Germinal center (tissue), 1 donor: ENCODE results near the gene CCDC177.
"Not testable (repeated sequence)": the region's sequence is repeated elsewhere in the genome, so short reads cannot be mapped to it uniquely, and the experiment has no call there.

Experiments used
- DNase-seq: peaks from one replicate; pipeline ENCODE4 v3.0.0; 2012; ENCODE audit warnings: mixed read lengths, low spot score

The CCDC177 gene

GRCh38 chr14:69599431-69599830, 24.8 kb upstream of the CCDC177 start:
- DNase-seq, result not testable (repeated sequence)

- DNase-seq, result no peak
These were observed 20.7 kb upstream of the CCDC177 start for GRCh38 chr14:69595336-69595735.

GRCh38 chr14:69594846-69595245, 20.2 kb upstream of the CCDC177 start:
- no peak for DNase-seq

DNA sequence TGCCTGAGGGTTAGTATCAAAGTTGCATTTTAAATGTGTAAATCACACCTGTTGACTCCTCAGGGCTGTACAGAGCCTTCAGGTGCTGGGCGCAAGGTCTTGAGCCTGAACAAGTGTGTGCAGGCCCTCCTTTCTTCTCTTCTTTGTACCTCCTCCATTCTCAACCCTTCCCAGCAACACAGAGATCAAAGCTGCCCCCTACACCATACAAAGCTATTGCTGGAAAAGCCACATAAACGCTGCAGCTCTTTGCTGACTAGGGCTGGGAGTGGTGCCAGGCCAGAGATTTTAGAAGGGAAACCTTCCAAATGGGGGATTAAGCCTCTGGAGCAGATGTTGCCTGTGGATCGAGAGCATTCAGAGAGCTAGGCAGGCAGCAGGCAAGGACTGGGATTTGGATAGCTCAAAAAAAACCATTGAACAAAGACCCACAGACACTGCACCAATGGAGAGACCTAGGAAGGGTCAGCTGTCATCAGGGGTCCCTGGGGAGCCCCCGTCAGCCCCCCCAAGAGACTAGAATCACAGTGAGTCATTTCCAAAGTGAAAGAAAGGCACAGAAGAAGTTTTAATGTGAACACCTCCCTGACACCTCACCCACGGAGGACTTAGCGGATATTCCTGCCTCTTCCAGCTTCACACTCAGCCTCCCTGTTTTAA, 18.5 kb upstream of the CCDC177 start:
- no peak for DNase-seq

DNA sequence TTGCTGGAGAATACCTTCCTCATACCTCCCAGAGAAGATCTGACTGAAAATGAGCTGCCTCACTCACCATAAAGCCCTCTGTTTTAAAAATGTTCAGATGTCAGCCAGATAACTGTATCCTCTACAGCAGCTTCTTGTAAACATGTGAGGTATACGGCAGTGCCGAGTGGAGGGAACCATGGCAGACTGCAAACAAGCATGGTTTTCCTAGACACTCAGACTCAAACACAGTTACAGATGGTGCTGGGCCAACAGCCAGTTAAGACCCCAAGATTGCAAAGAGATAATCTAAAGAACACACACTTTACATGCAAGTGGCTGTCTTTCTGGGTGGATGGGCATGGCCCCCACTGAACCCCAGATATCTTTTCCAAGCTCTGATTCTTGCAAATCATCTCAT, 16.6 kb upstream of the CCDC177 start:
- no peak for DNase-seq

DNA sequence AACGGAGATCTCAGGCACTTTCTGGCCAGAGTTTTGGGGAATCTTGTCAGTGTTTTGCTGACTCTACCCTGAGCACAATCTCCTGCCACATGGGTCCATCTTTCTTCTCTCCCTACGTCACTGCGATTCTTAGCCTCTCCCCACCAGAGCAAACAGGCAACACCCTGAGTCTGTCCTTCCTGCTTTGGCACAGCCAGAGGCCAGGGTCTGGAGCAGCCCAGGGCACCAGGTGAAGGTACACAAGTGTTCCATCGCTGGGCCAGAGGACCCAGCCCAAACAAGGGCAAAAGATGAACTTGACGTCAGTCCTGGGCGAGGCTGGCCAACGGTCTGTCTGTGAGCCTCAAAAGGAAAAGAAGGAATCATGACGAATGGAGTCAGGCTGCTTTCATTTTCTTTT, 12.7 kb upstream of the CCDC177 start:
- DNase-seq, result no peak

DNA sequence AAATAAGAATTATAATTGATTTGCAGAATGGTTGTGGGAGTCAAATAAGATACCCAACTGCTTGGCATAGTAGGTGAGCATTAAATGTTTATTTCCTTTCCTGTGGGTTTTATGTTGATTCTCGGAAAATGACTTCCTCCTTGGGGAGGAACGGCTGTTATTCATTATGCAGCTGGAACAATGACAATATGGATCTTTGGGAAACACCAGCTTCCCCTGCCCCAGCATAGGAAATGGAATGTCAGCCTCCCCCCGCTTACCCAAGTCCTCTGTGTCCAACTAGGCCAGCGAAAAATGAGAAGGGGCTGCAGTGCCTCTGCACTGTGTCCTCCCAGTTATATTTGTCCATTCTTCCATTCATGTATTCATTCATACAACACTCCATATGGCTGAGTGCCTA, 11.7 kb upstream of the CCDC177 start:
- no peak for DNase-seq

GRCh38 chr14:69584389-69584788, 9.7 kb upstream of the CCDC177 start:
- no peak for DNase-seq

DNA sequence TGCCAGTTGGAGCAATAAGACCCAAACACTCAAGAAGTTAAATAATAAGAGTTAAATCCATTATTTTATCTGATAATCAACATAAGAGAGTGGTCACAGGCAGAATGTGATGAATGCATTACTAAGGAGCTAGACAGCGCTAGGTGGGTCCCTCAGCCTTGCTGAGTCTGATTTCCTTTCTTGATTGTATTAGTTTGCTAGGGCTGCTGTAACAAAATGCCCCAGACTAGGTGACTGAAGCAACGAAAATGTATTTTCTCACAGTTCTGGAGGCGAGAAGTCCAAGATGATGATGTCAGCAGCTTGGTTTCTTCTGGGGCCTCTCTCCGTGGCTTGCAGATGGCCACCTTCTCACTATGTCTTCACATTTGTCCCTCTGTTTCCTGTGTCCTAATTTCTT, 8.2 kb upstream of the CCDC177 start:
- no peak for DNase-seq

DNA sequence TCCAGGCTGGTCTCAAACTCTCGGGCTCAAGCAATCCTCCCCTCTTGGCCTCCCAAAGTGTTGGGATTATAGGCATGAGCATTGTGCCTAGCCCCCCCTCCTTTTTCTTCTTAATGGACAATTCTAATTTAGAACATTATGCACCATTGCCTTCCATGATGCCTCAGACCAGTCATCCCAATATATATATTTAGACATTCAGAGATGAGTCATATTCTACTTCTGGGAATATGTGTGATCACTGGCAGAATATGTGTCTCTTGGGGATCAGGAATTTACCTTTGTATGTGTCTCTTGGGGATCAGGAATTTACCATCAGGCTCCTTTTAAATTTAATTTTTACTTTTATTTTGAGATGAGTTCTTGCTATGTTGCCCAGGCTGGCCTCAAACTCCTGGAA, 7.5 kb upstream of the CCDC177 start:
- no peak for DNase-seq

DNA sequence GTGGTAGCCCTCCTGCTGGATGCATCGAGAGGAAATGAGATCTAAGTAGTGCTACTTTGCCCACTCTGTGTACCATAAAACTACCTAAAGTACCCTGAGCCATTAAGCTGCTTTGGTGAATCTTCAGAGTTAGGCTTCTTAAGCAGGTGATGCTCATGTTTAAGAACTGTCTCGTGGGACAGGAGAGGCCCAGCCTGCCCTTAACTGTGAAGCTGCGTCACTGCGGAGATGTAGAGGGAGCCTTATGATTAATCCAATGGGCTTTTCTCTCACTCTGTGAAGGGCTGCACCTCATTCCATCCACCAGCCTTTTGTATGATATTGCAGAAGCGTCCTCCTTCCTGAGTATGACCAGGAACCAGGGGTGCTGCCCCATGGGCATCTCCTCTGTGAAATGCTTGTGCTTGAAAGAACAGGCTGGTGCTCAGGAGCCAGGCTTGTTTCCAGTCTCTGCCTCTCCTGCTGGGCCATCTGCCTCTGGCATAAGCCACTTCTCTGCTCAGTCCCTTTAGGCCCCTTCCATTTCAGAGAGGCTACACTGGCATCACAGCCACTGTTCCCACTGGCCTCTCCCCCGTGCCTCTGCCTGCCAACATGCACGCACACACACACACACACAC, 6.8 kb upstream of the CCDC177 start:
- no peak for DNase-seq

DNA sequence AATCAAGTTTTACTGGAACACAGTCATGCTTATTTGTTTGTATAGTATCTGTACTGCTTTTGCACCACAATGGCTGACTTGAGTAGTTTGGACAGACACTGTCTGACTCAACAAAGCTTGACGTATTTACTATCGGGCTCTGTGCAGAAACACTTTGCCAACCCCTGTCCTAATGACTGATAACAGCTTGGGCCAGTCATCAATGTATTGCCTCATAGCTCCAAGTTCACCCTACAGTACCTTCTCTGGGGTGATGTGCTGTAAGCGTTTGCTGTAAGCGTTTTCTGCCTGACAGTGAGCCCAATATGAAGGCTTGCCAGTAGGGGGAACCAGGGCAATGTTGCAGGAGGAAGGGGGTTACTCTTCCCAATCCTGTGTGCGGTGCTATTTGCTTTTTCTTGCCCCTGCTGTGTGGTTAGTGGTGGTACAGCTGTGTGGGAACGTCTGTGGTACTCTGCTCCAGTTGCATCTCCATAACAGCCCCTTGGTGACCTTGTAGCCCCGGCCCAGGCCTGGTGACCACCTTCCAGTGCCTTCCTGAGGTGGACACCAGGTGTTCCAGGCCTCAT, 5.4 kb upstream of the CCDC177 start:
- DNase-seq, result peak; percentile 44

- DNase-seq, result no peak
These were observed 4.8 kb upstream of the CCDC177 start for GRCh38 chr14:69579476-69579875.

GRCh38 chr14:69574954-69575295, 254 bp upstream of the CCDC177 start:
- DNase-seq, result no peak

DNA sequence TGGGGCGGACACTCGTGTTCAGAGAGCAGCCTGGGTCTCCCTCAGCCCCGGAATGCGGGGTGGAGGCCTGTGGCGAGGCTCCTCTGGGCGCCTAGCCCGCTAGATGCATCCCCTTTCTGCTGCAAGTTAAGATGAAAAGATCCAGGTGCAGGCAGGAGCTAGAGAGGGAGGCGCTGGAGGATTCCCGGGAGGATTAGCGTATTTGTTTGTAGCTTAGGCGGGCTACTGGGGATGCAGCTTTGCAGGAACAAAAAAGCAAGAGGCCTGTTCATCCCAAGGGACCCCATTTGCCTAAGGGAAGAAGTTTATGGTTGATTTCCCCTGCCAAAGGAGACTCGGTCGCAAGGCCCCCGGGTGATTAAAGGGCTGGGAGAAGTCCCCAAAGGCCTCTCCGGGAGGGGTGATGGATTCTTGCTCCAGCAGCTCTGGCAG, 824 bp downstream of the CCDC177 start:
- DNase-seq, result no peak

DNA sequence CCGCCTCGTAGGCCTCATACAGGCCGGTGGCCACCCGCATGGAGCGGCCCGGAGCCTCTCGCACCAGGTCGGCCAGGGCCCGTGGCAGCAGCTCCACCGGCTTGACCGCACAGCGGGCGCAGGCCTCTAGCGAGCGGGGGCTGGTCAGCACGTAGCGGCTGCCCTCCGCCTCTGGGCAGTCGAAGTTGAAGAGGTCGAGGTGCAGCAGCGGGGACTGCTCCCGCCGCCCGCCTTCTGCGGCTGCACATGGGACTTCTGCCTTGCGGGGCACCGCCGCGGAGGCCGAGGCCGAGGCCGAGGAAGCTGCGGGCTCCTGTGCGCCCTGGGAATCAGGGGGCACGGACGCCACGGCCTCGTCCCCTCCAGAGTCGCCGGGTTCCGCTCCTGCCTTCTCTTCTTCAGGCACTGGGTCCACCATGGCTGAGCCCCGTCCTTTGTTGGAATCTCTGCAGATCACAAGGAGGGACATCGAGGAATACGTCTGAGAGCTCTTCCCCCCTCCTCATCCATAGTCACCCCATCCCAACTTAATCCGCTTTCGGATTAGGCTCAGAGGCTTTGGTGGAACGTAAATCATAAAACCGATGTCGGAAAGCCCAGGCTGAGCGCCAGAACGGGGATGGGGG, 1.4 kb downstream of the CCDC177 start:
- DNase-seq, result no peak

GRCh38 chr14:69572841-69573135, 1.9 kb downstream of the CCDC177 start:
- DNase-seq, result no peak

DNA sequence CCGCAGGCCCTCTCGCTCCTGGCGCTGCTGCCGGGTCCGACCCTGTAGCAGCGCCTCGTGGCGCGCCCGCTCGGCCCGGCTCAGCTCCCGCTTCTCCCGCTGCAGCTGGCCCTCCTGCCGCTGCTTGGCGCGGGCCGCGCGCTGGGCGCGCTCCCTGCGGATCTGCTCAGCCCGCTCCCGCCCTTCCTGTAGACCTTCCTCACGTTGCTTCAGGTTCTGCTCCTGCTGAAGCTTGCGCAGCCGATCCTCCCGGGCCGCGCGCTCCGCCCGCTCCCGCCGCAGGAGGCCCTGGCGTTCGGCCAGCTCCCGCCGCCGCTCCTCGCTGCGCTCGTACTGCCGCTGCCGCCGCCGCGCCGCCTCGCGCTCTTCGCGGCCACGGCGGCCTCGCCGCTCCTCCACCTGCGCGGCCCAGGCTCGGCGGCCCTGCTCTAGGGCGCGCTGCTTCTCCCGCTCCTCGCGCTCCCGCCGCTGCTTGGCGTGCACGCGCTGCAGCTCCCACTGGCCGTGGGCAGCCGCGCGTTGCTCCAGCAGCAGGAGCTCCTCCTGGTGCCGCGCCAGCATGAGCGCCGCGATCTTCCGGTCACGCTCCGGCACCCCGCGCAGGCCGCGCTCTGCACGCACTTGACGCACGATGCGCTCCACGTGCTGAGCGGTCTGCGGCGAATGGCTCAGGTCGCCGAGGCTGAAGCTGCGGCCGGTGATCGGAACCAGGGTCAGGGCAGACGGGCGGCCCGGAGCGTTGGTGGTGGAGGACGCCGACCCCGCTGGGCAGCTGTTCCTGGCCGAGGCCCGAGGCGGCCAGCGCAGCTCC, 2.4 kb downstream of the CCDC177 start:
- peak; percentile 32 for DNase-seq

- no peak for DNase-seq
These were observed 3.1 kb downstream of the CCDC177 start for GRCh38 chr14:69571449-69572029.

DNA sequence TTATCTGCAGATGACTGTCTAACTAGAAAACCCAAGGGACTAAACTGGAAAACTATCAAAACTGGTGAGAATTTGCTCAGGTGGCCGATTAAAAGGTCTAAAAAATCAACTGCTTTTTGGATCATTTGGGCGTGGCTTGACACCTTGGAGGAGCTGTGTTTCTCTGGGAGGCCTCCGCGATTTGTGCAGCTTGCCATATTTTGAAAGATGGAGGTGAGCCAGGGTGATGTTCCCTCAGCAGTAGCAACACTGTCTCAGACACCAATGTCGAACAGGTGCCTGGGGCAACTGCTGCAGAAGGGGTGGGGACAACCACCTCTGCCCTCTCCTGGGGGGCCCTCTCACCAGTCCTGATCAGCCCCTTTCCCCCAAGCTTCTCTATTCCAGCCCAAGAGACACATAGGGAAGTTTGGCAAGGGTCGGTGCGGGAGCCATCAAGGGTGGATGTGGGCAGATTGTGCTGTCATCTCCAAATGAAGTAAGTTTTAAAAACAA, 3.8 kb downstream of the CCDC177 start:
- DNase-seq, result no peak

- no peak for DNase-seq
These were observed 4.8 kb downstream of the CCDC177 start for GRCh38 chr14:69569859-69570258.

- no peak for DNase-seq
These were observed 7.1 kb downstream of the CCDC177 start for GRCh38 chr14:69567563-69567962.
